ENCODE results near the gene INPP5D. TPM values are rescaled to one million over a fixed set of nuclear protein-coding genes. Genes with fewer than 3 reads are reported as not detected.
A peak's percentile ranks its signal among the peaks of the same experiment; 100 is the strongest.
"Not testable (repeated sequence)": the region's sequence is repeated elsewhere in the genome, so short reads cannot be mapped to it uniquely, and the experiment has no call there.

Gene INPP5D
- total RNA-seq, 2 donors from 2014 or later: 14.0 to 19.9 TPM

DNA sequence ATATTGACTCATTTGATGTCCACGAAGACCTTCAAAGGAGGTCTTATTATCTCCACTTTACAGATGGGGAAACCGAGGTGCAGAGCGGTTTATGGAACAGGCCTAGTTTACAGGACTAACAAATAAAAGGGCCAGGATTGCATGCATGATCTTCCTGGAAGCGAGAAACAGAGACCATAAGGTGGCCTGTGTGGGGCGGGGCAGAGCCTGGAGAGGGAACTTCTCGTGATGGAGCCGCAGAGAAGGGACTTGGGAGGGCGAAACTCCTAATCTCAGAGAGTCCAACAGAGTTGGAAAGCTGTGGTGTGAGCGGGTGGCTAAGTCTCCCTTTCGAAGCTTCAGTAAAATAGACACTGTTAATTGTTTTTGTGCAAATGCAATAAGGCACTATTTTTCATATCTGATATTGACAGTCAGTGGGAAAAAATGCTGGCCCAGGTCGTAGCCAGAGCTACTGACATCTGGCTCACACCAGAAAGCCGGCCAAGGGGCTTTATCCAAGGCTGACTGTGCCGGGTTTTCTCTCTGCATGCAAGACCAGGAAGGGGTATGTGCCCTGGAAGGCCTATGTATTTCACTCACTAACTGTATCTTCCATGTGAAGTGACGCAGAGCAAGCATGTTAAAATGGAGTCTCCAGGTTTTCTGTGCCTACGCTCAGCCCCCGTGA, 4.5 kb downstream of the INPP5D start:
- intact Hi-C loops (cut with DNase I): no loop called here
- peak; percentile 26 for DNase-seq (ENCODE audit: low spot score)

DNA sequence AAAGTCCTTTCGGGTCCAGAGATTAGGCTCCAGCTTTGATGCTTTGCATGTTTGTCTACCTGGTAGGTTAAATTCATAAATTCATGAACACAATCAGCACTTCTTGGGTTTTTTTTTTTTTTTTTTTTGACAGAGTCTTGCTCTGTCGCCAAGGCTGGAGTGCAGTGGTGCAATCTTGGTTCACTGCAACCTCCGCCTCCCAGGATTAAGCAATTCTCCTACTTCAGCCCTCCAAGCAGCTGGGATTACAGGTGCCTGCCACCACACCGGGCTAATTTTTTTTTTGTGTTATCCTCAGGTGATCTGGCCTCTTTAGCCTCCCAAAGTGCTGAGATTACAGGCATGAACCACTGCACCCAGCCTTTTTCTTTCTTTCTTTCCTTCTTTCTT, 5.1 kb downstream of the INPP5D start:
- DNase-seq (ENCODE audit: low spot score); intact Hi-C loops (cut with DNase I): not testable (repeated sequence)

DNA sequence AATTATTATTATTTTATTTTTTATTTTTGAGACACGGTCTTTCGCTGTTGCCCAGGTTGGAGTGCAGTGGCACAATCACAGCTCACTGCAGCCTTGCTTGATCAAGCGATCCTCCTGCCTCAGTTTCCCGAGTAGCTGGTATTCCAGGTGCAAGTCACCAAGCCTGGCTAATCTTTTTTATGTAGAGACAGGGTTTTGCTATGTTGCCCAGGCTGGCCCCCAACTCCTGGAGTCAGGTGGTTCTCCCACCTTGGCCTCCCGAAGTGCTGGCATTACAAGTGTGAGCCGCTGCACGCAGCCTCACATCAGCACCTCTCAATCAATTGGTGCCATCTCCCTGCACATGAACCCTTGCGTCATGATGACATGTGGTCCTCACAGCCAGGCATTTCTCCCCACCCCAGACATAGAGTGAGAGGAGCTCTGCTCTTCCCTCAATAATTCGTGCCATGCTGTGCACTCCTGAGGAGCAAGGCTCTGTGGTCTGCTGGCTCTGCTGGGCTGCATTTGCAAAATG, 5.9 kb downstream of the INPP5D start:
- intact Hi-C loops (cut with DNase I): no loop called here
- peak; percentile 47 for DNase-seq (ENCODE audit: low spot score)

DNA sequence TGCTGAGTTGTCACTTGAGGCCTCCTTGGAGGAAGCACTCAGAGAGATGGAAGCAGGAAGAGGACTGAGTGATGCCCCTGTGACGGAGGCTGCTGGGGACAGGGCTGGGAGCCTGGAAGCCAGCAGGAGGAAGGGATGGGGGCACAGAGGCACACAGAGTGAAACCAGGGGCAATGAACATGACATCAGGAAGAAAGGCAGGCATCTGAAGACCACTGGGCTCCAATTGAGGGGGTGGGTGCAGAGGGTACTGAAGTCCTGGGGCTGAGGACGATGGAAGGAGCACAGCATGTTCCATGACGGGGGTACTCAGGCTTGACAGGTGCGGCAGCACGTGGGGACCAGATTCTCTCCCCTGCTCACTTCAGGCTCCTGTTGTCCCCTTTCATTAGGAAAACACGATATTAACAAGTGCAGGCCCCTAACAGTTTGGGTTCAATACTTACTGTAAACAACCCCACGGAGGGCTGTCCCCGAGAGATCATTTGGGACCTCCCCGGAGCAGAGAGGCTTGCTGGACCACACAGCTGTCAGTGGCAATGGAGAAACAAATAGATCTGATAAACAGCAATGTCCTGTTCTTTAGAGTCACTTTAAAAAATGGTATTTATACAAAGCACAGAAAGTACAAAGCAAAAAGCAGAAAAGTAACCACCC, 8.7 kb downstream of the INPP5D start:
- intact Hi-C loops (cut with DNase I): no loop called here
- peak; percentile 53 for DNase-seq (ENCODE audit: low spot score)

DNA sequence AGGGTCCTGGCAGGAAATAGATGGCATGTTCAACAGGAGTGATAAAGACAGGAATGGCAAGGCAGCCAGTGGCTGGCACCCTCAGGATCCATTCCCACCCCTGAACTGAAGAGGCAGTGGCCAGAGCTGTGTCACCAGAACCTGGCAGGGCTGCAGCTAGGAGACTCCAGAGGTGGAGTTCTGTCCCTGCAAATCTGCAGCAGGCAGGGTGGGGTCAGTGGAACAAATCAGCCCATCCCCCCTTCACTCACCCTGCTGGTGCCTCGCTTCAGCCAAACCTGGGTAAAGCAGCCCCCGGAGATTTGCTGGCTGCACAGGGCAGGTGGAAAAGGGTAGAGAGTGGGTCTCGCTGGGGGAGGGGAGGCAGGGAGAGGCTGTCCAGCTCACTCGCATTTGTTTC, 12.7 kb downstream of the INPP5D start:
- intact Hi-C loops (cut with DNase I): no loop called here
- DNase-seq (ENCODE audit: low spot score): peak; percentile 72

DNA sequence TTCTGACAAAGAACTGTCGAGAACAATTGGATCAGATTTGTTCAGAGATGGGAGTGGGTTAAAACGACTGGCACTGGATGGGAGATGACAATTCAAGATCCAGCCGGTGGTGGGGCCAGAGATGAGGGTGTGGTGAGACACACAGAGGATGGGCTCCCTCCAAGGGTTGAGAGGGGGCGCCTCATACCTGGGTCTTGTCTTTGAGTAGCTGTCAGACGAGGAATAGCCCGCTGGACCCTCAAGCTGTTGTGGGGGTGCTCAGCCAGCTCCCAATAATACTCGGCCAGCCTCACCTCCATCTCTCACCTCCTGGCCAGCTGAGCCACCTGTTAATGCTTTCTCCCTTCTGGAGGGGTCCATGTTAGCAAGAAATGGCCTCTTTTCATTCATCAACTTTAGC, 14.0 kb downstream of the INPP5D start:
- peak; percentile 70 for DNase-seq (ENCODE audit: low spot score)
- intact Hi-C loops (cut with DNase I): no loop called here

DNA sequence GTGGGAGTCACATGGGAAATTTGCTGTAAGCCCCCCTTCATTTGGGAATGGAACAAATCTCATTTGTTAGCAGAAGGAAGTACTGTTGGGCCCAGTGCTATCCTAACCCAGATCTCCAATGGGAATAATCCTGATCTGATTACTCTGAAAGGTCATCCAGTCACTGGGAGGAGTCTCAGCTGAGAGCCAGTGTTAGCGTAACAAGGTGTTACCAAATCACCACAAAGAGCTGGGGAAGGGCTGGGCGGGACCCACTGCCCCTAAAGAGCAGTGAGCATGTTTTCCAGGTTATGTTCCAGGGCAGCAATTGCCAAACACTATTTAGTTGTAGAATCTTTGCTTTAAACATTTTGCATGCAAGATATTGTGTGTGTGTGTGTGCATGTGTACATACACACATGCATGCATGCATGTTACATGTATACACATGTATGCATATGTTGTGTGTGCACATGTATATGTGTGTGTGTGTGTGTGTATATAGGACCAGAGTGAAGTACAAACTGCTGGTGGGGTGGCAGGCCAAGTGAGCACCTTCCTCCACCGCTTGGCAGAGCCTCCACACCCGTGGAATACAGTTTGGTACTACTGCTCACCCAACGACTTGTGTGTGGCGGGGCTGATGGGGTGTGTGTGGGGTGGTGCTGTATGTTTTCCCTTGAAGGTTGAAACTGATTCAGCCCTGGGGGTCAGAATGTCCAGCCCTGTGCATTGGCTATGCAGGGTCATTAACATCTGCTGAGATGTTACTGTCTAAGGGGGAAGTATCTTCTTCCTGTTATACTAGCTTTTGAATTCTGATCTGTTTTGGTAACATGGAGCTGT, 15.2 kb downstream of the INPP5D start:
- intact Hi-C loops (cut with DNase I): no loop called here
- peak; percentile 52 for DNase-seq (ENCODE audit: low spot score)

DNA sequence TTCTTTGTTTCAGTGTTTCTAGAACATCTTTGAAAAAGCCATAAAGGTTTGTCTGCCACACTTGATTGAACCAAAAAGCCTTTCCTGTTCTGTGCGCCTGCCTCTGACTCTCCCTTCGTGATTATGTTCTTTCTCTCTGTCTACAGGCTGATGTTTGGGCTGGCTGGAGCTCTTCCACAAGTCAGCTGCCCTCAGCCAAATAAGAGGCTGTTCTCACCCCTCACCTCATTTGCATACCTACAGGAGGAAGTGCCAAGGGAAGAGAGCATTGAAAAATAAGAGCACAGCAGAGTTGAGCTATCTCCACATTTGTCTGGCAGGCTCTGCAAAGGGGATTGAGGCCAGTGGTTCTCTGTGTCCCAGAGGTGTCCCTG, 15.8 kb downstream of the INPP5D start:
- intact Hi-C loops (cut with DNase I): no loop called here
- no peak for DNase-seq (ENCODE audit: low spot score)

DNA sequence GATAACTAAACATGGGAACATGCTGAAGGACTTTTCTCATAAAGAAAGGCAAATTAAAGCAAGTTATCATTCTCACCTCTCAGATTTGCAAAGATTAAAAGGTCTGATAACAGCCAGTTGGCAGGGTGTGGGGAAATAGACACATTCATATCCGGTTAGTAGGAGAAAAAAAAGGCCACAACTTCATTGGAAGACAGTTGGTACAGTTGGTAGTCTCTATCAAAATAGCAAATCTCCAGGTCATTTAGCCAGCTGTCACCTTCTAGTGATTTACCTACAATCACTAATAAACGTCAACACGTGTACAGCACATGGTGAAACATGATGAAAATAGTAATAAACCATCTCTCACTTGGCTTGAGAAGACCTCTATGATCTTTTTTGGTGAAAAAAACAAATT, 16.6 kb downstream of the INPP5D start:
- intact Hi-C loops (cut with DNase I): no loop called here

DNA sequence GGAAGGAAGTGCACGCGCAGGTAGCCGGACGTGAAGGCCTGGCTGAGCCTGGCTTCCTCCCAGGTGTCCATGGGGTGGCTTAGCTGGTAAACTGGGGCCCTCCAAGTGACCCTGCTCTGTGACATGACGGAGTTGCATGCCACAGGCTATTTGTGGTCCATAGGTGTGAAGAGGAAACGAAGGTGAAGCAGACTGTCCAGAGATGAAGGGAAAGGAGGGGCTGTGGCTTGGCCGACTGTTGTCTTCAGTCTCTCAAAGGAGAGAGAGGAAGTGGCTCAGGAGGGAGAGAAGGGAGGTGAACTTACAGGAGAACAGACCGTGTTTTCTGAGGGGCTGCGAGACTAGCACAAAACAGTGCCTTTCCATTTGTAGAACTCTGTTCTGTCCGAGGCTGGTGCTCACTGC, 19.3 kb downstream of the INPP5D start:
- intact Hi-C loops (cut with DNase I): no loop called here
- peak; percentile 74 for DNase-seq (ENCODE audit: low spot score)

More for the DNA sequence above, 16.6 kb downstream of the INPP5D start:
- no peak for DNase-seq (ENCODE audit: low spot score)

DNA sequence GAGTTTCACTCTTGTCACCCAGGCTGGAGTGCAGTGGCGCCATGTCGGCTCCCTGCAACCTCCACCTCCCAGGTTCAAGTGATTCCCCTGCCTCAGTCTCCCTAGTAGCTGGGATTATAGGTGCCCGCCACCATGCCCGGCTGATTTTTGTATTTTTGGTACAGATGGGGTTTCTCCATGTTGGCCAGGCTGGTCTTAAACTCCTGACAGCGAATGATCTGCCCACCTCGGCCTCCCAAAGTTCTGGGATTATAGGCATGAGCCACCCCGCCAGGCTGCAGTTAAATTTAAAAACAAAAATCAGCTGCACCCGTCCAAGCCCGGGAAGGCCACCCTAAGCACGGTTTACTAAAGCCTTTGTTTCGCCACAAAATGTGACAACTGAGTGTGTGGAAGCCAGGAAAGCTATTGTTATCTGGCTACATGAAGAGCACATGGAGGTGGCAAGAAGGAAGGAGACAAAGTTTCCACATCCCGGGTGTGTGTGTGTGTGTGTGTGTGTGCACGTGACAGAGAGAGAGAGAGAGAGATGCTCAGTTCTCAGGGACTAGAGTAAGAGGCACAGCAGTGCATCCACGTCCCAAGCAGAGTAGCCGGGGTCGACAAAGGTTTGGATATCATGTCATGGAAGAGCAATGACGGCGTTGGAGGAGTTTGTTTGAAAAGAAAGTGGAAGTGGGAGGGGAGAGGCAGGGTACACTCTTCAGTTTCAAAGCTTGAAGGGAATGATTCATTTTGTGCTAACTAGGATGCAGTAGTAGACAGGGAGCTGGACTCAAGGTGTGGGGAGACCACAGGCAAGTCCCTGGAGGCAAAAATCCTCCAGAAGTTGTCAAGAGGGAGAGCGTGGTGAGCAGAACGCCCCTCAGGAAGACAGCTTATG, 20.1 kb downstream of the INPP5D start:
- peak; percentile 54 for DNase-seq (ENCODE audit: low spot score)

DNA sequence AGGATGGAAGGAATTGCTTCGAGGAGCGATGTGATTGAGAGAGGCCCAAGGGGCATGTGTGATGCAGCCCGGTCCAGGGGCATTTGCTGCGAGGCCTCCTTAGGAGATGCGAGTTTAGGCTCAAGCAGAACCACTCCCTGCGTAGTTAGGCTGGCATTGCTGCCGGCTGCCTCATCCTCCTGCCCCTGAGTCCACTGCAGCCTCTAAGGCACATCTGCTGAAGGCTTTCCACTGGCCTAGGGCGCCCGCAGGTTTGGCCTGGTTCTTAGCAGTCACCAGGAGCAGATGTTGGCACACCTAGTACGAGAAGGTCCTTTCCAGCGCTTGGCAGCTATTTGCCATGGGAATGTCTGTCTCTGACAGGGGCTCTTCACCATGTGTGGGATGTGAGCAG, 20.7 kb downstream of the INPP5D start:
- peak; percentile 61 for DNase-seq (ENCODE audit: low spot score)
- intact Hi-C loops (cut with DNase I): no loop called here

More for the DNA sequence above, 20.1 kb downstream of the INPP5D start:
- intact Hi-C loops (cut with DNase I): no loop called here

DNA sequence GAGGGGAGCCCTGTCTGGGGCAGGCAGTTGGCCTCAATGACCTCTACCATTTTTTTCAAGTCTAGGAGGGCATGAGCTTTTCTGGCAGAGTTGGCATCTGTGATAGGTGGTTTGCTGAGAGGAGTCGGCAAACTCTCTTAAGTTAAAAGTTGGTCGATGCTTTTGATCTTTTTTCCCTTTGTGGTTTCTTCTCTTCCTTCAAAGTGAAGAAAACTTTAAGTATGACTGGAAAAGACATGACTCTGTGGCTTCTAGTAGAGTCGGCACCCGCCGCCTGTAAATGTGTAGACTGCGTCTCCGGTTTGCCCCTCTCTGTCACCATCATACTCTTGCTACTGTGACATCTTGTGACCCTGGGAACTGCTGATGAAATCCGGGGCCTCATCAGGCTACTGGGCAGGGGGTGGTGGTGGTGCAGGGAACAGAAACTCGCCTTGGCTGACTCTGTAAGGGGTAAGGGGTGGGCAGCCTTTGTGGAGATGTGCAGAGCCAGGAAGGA, 21.1 kb downstream of the INPP5D start:
- DNase-seq (ENCODE audit: low spot score): peak; percentile 62
- intact Hi-C loops (cut with DNase I): no loop called here

DNA sequence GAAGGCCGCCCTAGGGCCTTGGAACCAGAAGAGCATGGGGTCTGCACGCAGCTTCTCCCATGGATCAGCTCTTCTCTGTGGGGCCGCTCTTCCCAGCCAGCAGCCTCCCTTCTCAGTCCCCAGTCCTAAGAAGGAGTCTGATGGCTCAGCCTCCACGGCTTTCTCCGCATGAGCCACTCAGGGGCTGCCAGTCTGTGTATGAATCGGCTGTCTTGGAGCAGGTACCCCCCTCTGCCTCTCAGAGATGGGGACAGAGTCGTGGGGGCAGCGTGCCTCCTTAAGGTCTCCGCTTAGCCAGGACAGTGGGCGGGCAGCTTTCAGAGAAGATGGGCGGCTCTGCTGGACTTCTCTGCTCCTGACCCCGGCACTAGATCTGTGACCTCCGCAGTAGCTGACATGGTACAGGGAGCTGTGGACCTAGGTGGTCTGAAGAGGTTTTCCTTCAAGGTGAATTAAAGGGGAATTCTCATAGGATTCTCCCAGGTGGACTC, 21.6 kb downstream of the INPP5D start:
- DNase-seq (ENCODE audit: low spot score): peak; percentile 74
- intact Hi-C loops (cut with DNase I): no loop called here

DNA sequence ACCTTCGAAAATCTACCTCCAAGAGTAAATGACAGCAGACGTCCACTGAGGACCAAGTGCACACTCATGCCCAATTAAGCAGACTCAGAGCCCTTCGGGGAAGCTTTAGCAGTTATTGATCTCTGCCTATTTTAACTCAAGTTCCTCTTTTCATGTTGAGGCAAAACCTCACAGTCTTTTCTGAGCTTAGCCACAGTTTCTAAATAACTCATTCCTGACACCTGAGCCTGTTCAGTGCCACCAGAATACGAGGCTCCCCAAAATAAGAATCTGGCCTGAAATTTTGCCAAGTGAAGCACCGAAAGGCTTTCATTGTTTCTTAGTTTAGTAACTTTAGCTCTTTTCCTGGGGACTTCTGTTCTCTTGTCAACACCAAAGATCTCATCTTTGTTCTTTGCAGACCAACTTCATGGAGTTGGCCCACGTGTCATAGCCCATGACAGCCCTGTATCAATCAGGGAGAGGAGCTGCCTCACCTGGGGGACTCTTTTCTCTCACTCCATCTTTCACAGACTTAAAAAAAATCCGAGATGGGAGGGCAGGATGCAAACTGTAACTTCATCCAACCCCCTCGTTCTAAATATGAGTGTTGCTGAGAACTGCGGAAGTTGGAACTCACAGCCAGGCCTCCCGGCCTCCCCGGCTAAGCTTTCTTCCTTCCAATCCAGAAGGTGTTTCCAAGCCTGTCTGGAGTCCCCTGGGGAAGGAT, 22.2 kb downstream of the INPP5D start:
- intact Hi-C loops (cut with DNase I): no loop called here
- peak; percentile 55 for DNase-seq (ENCODE audit: low spot score)

DNA sequence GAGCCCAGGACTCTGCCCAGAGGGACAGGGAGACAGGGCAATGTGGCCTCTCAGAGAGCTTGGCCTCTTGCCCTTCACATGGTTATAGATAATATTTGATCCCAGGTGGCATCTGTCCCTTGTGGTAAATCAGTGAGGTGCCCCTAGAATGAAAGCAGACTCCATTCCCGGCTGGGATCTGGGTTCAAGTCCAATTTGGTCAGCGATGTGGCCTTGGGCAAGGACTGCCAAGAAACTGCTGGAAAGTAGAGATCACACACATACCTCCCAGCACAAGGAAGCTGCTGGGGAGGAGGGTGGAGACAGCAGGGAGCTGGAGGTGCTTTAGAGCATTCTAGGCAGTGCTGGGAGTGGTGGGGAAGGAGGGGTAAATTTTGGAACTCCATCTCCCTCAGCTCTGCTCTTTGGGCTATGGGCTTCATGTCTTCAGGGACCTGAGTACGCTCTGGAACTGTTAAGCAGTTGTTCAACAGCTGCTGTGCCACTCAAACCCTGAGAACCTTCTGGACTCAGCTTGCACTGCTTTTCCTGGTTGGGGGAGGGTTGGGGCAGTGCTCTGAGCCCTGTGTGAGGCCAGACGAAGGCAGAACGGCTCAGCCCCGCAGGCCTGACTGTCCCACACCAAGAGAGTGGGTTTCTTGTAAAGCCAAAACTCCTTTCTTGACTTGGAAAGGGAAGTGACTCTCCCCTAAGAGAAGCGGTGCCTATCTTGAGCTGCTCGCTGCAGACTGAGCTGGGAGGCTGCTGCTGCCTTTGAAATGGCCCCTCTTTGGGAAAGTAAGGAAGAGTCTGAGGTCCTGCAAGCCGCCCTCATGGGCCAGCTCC, 23.0 kb downstream of the INPP5D start:
- peak; percentile 43 for DNase-seq (ENCODE audit: low spot score)
- intact Hi-C loops (cut with DNase I): no loop called here

DNA sequence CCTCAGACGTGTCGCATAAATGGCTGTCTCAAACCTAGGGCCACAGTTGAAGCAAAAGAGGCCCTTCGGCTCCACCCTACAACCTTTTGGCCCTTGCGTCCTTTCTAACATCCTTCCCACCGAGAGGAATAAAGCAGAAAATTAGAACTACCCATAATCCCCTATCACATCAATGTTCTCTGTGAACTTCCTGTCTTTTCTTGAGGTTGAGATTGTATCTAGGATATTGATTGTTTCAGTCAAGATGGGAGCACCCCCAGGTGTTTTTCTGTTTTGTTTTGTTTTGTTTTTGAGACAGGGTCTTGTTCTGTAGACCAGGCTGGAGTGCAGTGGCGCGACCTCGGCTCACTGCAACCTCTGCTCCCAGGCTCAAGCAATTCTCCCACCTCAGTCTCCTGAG, 23.6 kb downstream of the INPP5D start:
- intact Hi-C loops (cut with DNase I): no loop called here
- no peak for DNase-seq (ENCODE audit: low spot score)

Measured in posterior vena cava (tissue), 2 donors.